ENCODE measurements around the gene SNHG17.
"Not testable (repeated sequence)": the region's sequence is repeated elsewhere in the genome, so short reads cannot be mapped to it uniquely, and the experiment has no call there.

The SNHG17 gene

GRCh38 chr20:38420388-38421085 lies 14.6 kb downstream of the SNHG17 start:
- no peak for DNase-seq (ENCODE audit: low spot score)

GRCh38 chr20:38418509-38419204 lies 16.5 kb downstream of the SNHG17 start:
- peak; percentile 61 for DNase-seq (ENCODE audit: low spot score)

GRCh38 chr20:38414769-38415450 lies 20.2 kb downstream of the SNHG17 start:
- no peak for DNase-seq (ENCODE audit: low spot score)

DNA sequence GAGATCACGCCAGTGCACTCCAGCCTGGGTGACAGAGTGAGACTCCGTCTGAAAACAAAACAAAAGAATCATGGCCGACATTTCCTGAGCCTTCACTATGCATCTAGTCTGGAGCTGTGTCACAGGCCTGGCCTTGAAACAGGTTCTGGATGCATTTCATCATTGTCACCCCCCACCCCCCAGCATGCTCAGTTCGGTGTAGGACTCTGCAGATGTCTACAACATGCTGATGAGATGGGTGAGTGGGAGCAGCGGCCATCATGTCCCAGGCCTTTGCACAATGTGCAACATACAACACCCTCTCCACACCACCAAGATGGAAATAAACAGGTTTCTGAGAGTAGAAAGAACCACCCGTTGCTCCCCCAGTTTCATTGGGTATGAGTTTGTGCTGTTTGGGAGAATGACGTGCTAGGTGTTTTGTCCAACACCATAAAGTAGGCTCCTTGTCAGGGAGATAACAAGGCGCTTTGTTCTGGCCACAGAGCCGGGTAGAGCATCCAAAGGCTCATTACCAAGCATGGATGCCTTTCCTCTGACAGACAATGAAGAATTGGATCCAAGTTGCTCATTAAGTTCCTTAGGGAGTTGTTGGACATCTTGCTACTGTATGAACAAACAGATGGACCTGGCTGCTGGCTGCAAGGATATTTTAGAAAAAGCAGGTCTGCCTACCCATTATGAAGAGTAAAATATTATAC lies 22.1 kb downstream of the SNHG17 start:
- DNase-seq (ENCODE audit: low spot score): no peak

DNA sequence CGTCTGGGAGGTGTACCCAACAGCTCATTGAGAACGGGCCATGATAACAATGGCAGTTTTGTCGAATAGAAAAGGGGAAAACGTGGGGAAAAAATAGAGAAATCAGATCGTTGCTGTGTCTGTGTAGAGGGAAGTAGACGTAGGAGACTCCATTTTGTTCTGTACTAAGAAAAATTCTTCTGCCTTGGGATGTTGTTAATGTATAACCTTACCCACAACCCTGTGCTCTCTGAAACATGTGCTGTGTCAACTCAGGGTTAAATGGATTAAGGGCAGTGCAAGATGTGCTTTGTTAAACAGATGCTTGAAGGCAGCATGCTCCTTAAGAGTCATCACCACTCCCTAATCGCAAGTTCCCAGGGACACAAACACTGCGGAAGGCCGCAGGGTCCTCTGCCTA lies 27.3 kb downstream of the SNHG17 start:
- DNase-seq (ENCODE audit: low spot score): not testable (repeated sequence)

DNA sequence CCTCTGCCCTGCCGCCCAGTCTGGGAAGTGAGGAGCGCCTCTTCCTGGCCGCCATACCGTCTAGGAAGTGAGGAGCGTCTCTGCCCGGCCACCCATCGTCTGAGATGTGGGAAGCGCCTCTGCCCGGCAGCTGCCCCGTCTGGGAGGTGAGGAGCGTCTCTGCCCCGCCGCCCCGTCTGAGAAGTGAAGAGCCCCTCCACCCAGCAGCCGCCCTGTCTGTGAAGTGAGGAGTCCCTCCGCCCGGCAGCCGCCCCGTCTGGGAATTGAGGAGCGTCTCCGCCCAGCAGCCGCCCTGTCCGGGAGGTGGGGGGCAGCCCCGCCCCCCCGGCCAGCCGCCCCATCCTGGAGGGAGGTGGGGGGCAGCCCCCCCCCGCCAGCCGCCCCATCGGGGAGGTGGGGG lies 27.8 kb downstream of the SNHG17 start:
- DNase-seq (ENCODE audit: low spot score): no peak

- no peak for DNase-seq (ENCODE audit: low spot score)
Observed at GRCh38 chr20:38406476-38406875, 28.7 kb downstream of the SNHG17 start.

- DNase-seq (ENCODE audit: low spot score): no peak
Observed at GRCh38 chr20:38405132-38405531, 30.0 kb downstream of the SNHG17 start.

- DNase-seq (ENCODE audit: low spot score): no peak
Observed at GRCh38 chr20:38404016-38404415, 31.1 kb downstream of the SNHG17 start.

DNA sequence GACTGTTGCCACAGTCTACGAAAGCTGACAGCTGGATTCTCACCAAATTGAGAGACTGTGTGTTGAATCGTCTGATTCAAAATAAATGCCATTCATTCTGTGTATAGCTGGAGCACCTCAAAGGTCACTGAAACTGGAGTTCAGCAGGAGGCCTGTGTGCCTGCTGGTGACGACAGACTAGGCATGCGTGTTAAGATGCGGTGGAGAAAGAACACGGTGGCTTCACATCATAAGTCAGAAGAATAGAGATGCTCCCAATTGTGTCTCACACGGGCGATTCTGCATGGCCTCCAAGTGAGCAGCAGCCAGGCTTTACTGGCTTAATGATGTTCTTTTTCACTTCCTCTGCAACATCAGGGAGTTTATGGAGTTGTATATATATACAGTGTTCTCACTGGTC lies 32.3 kb downstream of the SNHG17 start:
- no peak for DNase-seq (ENCODE audit: low spot score)

DNA sequence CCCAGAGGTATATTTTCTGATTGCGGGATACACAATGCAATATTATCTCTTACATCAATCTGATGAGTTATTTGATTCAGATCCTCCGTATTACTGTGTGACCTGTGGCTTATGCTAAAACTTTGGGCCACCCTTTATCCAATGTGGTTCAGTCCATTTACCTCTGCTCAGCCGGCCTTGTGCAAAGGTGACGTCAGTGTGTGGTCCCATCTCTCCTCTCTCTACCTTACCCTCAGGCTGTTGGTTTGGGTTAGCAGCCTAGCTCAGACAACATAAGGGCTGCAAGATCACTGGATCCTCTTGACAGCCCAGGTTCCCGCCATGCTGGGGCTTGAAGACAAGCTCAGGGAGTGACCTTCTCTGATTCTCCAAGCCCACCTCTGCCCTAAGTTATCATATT lies 33.0 kb downstream of the SNHG17 start:
- no peak for DNase-seq (ENCODE audit: low spot score)

- DNase-seq (ENCODE audit: low spot score): not testable (repeated sequence)
Observed at GRCh38 chr20:38395751-38396395, 39.3 kb downstream of the SNHG17 start.

GRCh38 chr20:38395165-38395564 lies 40.0 kb downstream of the SNHG17 start:
- no peak for DNase-seq (ENCODE audit: low spot score)

- no peak for DNase-seq (ENCODE audit: low spot score)
Observed at GRCh38 chr20:38393259-38393658, 41.9 kb downstream of the SNHG17 start.

DNA sequence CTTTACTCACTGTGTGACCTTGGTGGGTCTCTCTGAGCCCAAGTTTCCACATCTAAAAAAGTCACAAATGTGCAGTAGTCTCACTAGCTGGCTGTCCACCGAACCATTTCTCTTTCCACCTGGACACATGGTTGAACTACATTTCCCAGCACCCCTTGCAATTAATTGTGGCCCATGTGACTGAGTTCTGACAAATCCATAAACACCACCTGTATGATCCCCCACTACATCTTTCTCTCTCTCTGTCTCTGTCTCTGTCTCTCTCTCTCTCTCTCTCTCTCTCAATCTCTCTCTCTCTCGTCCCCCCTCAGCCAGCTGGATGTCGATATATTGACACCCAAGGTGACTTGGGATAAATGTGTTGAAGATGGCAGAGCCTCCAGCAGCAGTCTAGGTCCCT lies 42.8 kb downstream of the SNHG17 start:
- no peak for DNase-seq (ENCODE audit: low spot score)

DNA sequence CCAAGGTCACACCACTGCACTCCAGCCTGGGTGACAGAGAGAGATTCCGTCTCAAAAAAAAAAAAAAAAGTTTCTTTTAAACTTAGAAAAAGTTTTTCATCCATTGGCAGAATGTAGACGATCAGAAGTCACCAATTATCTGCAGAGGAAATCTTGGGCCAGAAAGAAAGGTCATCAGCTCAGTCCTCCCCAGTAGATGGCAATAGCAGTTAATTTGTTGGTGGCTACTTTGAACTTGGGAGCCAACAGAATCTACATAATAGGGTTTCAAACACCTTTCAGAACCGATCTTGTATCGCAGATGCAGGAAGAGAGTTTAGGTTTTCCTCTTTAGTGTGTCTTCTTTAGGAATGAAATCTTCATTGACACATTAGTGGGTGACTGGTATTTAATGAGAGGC lies 47.2 kb downstream of the SNHG17 start:
- DNase-seq (ENCODE audit: low spot score): no peak

- no peak for DNase-seq (ENCODE audit: low spot score)
Observed at GRCh38 chr20:38386851-38387250, 48.3 kb downstream of the SNHG17 start.

GRCh38 chr20:38386004-38386403 lies 49.1 kb downstream of the SNHG17 start:
- no peak for DNase-seq (ENCODE audit: low spot score)

DNA sequence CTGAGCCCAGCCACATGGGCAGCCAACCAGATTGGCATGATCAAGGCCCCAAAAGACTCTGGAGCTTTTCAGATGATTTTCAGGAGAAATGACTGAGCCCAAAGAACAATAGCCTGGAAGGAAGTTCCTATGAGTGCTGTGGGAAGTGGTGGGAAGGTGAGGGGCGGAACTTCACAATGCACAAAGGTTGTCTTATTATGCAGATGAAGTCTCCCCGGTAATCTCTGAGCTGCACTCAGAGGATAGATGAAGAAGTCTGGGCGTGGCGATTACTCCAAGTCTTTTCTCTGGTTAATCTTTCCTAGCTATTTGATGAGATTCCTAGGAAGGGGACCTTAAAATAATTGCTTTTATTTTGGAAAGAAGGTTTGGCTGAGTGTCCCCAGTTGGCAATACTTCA lies 52.0 kb downstream of the SNHG17 start:
- DNase-seq (ENCODE audit: low spot score): no peak

DNA sequence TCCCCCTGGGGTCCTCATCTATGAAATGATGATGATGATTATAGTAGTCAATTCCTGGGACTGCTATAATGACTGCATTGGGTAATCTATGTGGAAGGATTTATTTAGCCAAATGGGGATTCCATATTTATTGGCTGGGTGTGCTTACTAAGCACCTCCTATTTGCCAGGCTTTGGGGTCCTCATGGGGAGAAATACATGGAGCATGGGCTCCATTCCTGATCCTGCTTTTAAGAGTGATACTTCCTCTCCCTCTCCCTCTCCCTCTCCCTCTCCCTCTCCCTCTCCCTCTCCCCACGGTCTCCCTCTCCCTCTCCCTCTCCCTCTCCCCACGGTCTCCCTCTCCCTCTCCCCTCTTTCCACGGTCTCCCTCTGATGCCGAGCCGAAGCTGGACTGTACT lies 57.3 kb downstream of the SNHG17 start:
- not testable (repeated sequence) for DNase-seq (ENCODE audit: low spot score)

DNA sequence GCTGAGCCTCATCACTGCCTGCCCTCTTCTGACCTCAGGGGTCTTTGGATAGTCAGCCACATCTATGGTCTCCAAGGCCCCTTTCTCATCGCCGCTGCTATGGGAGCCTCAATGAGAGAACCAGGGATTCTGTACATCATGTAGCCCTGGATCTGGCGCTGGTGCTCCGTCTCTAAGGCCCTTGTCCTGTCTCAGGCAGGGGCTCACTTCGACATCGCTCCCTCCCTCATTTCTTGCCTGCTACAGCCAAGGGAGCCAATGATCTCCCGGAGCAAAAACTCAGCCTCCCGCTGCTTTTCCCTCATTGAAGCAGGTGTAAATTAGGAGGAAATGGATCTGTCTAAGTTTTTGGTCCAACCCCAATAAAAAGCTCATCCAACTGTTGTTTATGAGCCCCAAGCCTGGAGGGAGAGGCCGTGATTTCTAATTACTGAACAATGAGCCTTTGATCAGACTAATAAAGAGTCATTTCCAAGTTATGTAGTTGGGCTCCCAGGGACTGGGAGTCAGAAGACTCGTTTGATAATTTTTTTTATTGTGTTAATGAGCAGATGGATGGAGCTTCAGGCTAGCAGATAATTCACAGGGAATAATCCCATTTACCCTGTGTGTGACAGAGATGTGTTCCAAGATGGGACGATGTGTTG lies 58.0 kb downstream of the SNHG17 start:
- no peak for DNase-seq (ENCODE audit: low spot score)

DNA sequence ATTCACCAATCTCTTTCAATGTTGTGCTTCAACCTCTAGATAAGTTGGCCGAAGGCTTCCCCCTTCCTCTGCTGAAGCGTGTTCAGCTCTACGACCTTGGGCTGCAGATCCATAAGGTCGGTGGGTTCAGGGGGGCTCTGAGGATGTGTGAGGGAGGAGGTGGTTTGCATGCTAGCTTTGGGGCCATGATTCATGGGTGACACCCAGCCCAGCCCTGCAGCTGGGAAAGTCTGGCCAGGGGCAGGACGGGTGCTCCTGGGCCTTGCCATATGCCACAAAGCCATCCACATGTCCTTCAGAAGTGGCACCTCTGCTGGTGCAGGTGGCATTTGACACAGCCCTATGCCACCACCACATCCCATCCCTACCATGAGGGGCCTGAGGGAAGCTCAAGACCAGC lies 61.2 kb downstream of the SNHG17 start:
- DNase-seq (ENCODE audit: low spot score): no peak

Data from Ammon's horn (tissue), 1 donor.